Fibroblast of the aortic adventitia (primary cell): ENCODE measurements around the gene LRFN3. TPM values are rescaled to one million over a fixed set of nuclear protein-coding genes. Genes with fewer than 3 reads are reported as not detected.
"Not testable (repeated sequence)": the region's sequence is repeated elsewhere in the genome, so short reads cannot be mapped to it uniquely, and the experiment has no call there.

ENCODE experiments used
- DNase-seq: peaks from one replicate; pipeline ENCODE4 v3.0.0-alpha.2; 2010; ENCODE audit warnings: low read depth
- H3K4me3 ChIP-seq: 2 replicates; pipeline ENCODE4 v1.5.1; 2011; ENCODE audit warnings: low read depth, mild to moderate bottlenecking, control low read depth, low read length, moderate library complexity
- total RNA-seq: library from RNA; depleted of rRNA; stranded (reverse); fragments of >200 nt; gene quantifications from 2 replicates; pipeline ENCODE4 v1.2.3, GENCODE V29; 2012; ENCODE audit warnings: low replicate concordance
- TF ChIP-seq, protein P1 (sequence below): IDR thresholded peaks from 2 replicates; pipeline ENCODE4 v1.5.1; 2011; ENCODE audit warnings: mild to moderate bottlenecking, low read length, control low read depth, inconsistent platforms; ENCODE audit not compliant: insufficient read depth

LRFN3 gene
- total RNA-seq, 1 donor: 5.9 TPM

GRCh38 chr19:35977446-35978222 lies 41.5 kb downstream of the LRFN3 start:
- TF ChIP-seq, protein P1, sequence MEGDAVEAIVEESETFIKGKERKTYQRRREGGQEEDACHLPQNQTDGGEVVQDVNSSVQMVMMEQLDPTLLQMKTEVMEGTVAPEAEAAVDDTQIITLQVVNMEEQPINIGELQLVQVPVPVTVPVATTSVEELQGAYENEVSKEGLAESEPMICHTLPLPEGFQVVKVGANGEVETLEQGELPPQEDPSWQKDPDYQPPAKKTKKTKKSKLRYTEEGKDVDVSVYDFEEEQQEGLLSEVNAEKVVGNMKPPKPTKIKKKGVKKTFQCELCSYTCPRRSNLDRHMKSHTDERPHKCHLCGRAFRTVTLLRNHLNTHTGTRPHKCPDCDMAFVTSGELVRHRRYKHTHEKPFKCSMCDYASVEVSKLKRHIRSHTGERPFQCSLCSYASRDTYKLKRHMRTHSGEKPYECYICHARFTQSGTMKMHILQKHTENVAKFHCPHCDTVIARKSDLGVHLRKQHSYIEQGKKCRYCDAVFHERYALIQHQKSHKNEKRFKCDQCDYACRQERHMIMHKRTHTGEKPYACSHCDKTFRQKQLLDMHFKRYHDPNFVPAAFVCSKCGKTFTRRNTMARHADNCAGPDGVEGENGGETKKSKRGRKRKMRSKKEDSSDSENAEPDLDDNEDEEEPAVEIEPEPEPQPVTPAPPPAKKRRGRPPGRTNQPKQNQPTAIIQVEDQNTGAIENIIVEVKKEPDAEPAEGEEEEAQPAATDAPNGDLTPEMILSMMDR: no peak
- H3K4me3 ChIP-seq: no peak overlapping the region
- no peak for DNase-seq

- DNase-seq: no peak
- TF ChIP-seq, protein P1: no peak
- no peak overlapping the region for H3K4me3 ChIP-seq
These were observed 42.1 kb downstream of the LRFN3 start for GRCh38 chr19:35978271-35978670.

- H3K4me3 ChIP-seq: no peak overlapping the region
- no peak for DNase-seq
- TF ChIP-seq, protein P1: no peak
These were observed 42.7 kb downstream of the LRFN3 start for GRCh38 chr19:35978832-35979365.

DNA sequence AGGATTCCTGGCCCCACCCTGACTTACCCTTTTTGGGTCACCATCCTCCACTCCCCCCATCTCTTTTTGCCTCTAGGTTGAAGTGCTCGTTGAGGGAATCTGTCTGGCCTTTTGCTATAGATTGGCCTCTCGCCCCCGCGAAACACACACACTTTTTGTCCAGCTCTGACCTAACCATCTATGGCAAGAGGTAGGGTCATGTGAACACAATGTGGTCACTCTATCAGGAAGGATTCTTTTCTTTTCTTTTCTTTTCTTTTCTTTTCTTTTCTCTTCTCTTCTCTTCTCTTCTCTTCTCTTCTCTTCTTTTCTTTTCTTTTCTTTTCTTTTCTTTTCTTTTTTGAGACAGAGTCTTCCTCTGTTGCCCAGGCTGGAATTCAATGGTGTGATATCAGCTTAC lies 44.8 kb downstream of the LRFN3 start:
- not testable (repeated sequence) for DNase-seq

GRCh38 chr19:35983177-35983576 lies 47.0 kb downstream of the LRFN3 start:
- TF ChIP-seq, protein P1: no peak
- no peak overlapping the region for H3K4me3 ChIP-seq
- no peak for DNase-seq

More for the DNA sequence above, 44.8 kb downstream of the LRFN3 start:
- H3K4me3 ChIP-seq: not testable (repeated sequence)

GRCh38 chr19:35986111-35986510 lies 49.9 kb downstream of the LRFN3 start:
- DNase-seq: no peak
- TF ChIP-seq, protein P1: no peak
- H3K4me3 ChIP-seq: no peak overlapping the region

DNA sequence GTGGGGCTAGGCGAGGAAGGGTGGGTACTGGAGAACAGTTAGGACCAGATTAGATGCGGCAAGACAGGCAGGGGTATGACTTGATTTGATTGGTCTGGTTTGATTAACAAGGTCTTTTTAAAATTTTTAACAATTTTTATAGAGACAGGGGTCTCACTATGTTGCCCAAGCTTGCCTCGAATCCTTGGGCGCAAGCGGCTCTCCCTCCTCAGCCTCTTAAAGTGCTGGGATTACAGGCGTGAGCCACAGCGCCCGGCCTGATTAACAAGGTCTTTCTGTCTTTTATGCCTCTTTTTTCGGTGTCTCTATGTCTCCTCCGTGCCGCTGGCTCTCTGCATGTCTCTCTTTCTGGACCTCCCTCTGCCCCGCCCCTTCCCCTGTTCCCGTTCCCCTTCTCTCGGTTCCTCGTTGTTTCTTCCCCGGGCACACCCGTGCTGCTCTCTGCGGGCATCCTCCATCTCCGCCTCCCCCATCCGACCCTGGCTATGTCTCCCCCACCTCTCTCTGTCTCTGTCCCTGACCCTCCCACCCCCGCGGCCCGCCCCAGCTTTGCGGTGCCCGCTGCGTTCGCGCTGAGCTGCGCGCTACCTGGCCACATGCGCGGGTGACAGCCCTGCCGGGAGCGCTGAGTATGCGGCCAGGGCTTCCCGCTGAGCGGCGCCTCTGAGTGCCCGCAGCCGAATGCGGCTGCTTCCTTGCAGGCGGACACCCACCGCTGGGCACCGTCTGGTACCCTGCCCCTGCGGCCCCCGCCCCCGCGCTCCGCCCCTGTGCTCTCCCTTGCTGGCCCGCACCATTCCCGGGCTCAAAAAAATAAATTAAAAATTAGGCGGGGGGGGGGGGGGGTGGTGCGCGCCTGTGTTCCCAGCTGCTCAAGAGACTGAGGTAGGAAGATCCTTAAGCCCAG lies 50.7 kb downstream of the LRFN3 start:
- TF ChIP-seq, protein P1: no peak
- no peak for DNase-seq
- H3K4me3 ChIP-seq: peak overlapping the region; percentile 22
